Stimulated activated CD8-positive, alpha-beta memory T cell treated with anti-CD3 and anti-CD28 coated beads, Interleukin-15, amount 100 ng/mL, for 1 hour (primary cell): ENCODE measurements around the gene CLEC12A.
"Not testable (repeated sequence)": the region's sequence is repeated elsewhere in the genome, so short reads cannot be mapped to it uniquely, and the experiment has no call there.

ENCODE experiments used
- DNase-seq: peaks from one replicate; pipeline ENCODE4 v3.0.0-alpha.2; 2020; ENCODE audit warnings: low read depth

CLEC12A gene

GRCh38 chr12:9969673-9970072 is 1.5 kb upstream of the CLEC12A start:
- DNase-seq, result no peak

- no peak for DNase-seq
Observed at GRCh38 chr12:9973949-9974348, 2.7 kb downstream of the CLEC12A start.

GRCh38 chr12:9974731-9975130 is 3.5 kb downstream of the CLEC12A start:
- DNase-seq, result not testable (repeated sequence)

GRCh38 chr12:9975614-9976013 is 4.4 kb downstream of the CLEC12A start:
- no peak for DNase-seq

- not testable (repeated sequence) for DNase-seq
Observed at GRCh38 chr12:9976626-9977025, 5.4 kb downstream of the CLEC12A start.

- no peak for DNase-seq
Observed at GRCh38 chr12:9977916-9978315, 6.7 kb downstream of the CLEC12A start.

- no peak for DNase-seq
Observed at GRCh38 chr12:9980126-9980525, 8.9 kb downstream of the CLEC12A start.

GRCh38 chr12:9991876-9992275 is 20.7 kb downstream of the CLEC12A start:
- no peak for DNase-seq

- no peak for DNase-seq
Observed at GRCh38 chr12:9992296-9992695, 21.1 kb downstream of the CLEC12A start.

GRCh38 chr12:9999016-9999415 is 27.8 kb downstream of the CLEC12A start, which contains the start of gene CLEC1B:
Gene CLEC1B (minus strand): TSS chr12:9999121. CDS start chr12:9999100, 21 bp downstream.
- no peak for DNase-seq

GRCh38 chr12:10001171-10001776 is 30.1 kb downstream of the CLEC12A start:
- no peak for DNase-seq

GRCh38 chr12:10012630-10013330 is 41.6 kb downstream of the CLEC12A start:
- DNase-seq, result no peak

GRCh38 chr12:10015450-10015849 is 44.2 kb downstream of the CLEC12A start:
- no peak for DNase-seq

- no peak for DNase-seq
Observed at GRCh38 chr12:10016881-10017280, 45.7 kb downstream of the CLEC12A start.

GRCh38 chr12:10018386-10018785 is 47.2 kb downstream of the CLEC12A start:
- no peak for DNase-seq

GRCh38 chr12:10021342-10021741 is 50.1 kb downstream of the CLEC12A start:
- no peak for DNase-seq

GRCh38 chr12:10025236-10025635 is 54.0 kb downstream of the CLEC12A start:
- DNase-seq, result no peak

- DNase-seq, result not testable (repeated sequence)
Observed at GRCh38 chr12:10026666-10027065, 55.5 kb downstream of the CLEC12A start.

GRCh38 chr12:10027311-10027710 is 56.1 kb downstream of the CLEC12A start:
- no peak for DNase-seq

- no peak for DNase-seq
Observed at GRCh38 chr12:10027721-10028120, 56.5 kb downstream of the CLEC12A start.

GRCh38 chr12:10030446-10030845 is 59.2 kb downstream of the CLEC12A start, which contains the start of gene CLEC9A:
Gene CLEC9A (plus strand): TSS chr12:10030682. CDS start chr12:10052688, 22,006 bp downstream.
- no peak for DNase-seq

GRCh38 chr12:10031321-10031720 is 60.1 kb downstream of the CLEC12A start:
- DNase-seq, result no peak

- DNase-seq, result no peak
Observed at GRCh38 chr12:10031771-10032175, 60.6 kb downstream of the CLEC12A start.
